GM23248 (cell line): ENCODE results near the gene CSNK1A1L.

ENCODE experiments used
- EZH2 ChIP-seq: fragments of 200-600 bp; sonication (generic); IDR thresholded peaks from 2 replicates; pipeline ENCODE4 v1.6.1; 2018; ENCODE audit warnings: antibody characterized with exemption, mild to moderate bottlenecking; ENCODE audit not compliant: insufficient read depth, poor library complexity, severe bottlenecking
- EZH2phosphoT487 ChIP-seq: fragments of 200-600 bp; sonication (generic); IDR thresholded peaks from 2 replicates; pipeline ENCODE4 v1.6.1; 2018; ENCODE audit warnings: antibody characterized with exemption, moderate library complexity, mild to moderate bottlenecking, low read depth; ENCODE audit not compliant: insufficient read depth

- TF ChIP-seq EZH2 (no peak), EZH2phosphoT487 (no peak)
Observed at GRCh38 chr13:37106642-37107041, 1.2 kb upstream of the CSNK1A1L start.
